K562 (cell line): ENCODE measurements around the gene TIMP2. TPM values are rescaled to one million over a fixed set of nuclear protein-coding genes. Genes with fewer than 3 reads are reported as not detected.

Experiments used
- ATAC-seq: fragments of 200-7000 bp; cut with Tn5 transposase; 3 replicates; pipeline ENCODE4 v1.9.1; 2020; ENCODE audit warnings: moderate library complexity
- BruUV-seq: library from RNA; stranded (reverse); fragments of 400-500 nt; replicated peaks from 2 replicates; lab custom pipeline; 2021; lab: Mats Ljungman, UMichigan
- CTCF ChIA-PET: fragments of 300-600 bp; formaldehyde crosslinking; extraction: SDS; loops from one replicate; lab custom pipeline; 2021; ENCODE audit warnings: low intra/inter-chr PET ratio; lab: Yijun Ruan, JAX
- POLR2A ChIA-PET: fragments of 300-600, 350-650 bp; sonication (Branson Sonifier 250); formaldehyde crosslinking; extraction: SDS; loops from one replicate; lab custom pipeline; 2021; ENCODE audit warnings: antibody characterized with exemption, inconsistent platforms; lab: Yijun Ruan, JAX
- DNase-seq, 4 experiments: peaks; one replicate each; pipeline versions ENCODE4 v3.0.0 to v3.0.0-alpha.2; 2011 to 2018; ENCODE audit warnings: low spot score in 3 of 4, mixed read lengths in 3 of 4; ENCODE audit errors: extremely low read depth in 1 of 4
- FAIRE-seq: peaks from 2 replicates; lab custom pipeline; 2011; peaks lifted over from hg19 to GRCh38; lab: Jason Lieb, UNC
- H2AFZ ChIP-seq: 2 replicates; pipeline ENCODE4 v1.6.0; 2011; ENCODE audit warnings: low read depth, low read length, control low read depth, inconsistent platforms
- H3K27ac ChIP-seq: fragments of 200-600 bp; 3 replicates; pipeline ENCODE4 v1.8.0; 2011; ENCODE audit warnings: low read depth, mild to moderate bottlenecking, control low read depth, inconsistent platforms, low read length, moderate library complexity, mixed read lengths; ENCODE audit errors: extremely low read depth
- H3K27me3 ChIP-seq, 2 experiments: fragments of 300-600 bp in 1 of 2; 2 replicates in 1 of 2; 3 replicates in 1 of 2; pipeline versions ENCODE4 v1.6.0 to v1.8.0; 2011; ENCODE audit warnings: inconsistent platforms in 2 of 2, low read length in 2 of 2, mild to moderate bottlenecking in 1 of 2, mixed read lengths in 1 of 2, moderate library complexity in 1 of 2; ENCODE audit not compliant: control insufficient read depth in 2 of 2, insufficient read depth in 2 of 2
- H3K36me3 ChIP-seq: fragments of 300-600 bp; 3 replicates; pipeline ENCODE4 v1.8.0; 2011; ENCODE audit warnings: mild to moderate bottlenecking, low read length, inconsistent platforms; ENCODE audit not compliant: control insufficient read depth, insufficient read depth
- H3K4me1 ChIP-seq, 2 experiments: fragments of 200-600 bp in 1 of 2; replicated peaks in 1 of 2; 2 replicates in 1 of 2; 3 replicates in 1 of 2; pipeline versions ENCODE4 v1.5.1 to v1.8.0; 2011; ENCODE audit warnings: inconsistent platforms in 2 of 2, low read length in 2 of 2, mild to moderate bottlenecking in 1 of 2, mixed read lengths in 1 of 2, moderate library complexity in 1 of 2; ENCODE audit not compliant: control insufficient read depth in 2 of 2, insufficient read depth in 2 of 2
- H3K4me2 ChIP-seq: 2 replicates; pipeline ENCODE4 v1.6.1; 2011; ENCODE audit warnings: low read length, control low read depth, inconsistent platforms, mixed read lengths; ENCODE audit not compliant: insufficient read depth
- H3K4me3 ChIP-seq: fragments of 200-600 bp; sonication (generic), shearing (Covaris generic); 2 replicates; pipeline ENCODE4 v1.5.1; 2016; ENCODE audit warnings: control low read depth, inconsistent platforms
- H3K79me2 ChIP-seq: fragments of 200-600 bp; 3 replicates; pipeline ENCODE4 v1.8.0; 2011; ENCODE audit warnings: low read length, inconsistent platforms; ENCODE audit not compliant: control insufficient read depth, insufficient read depth
- H3K9ac ChIP-seq, 2 experiments: 2 replicates each; pipeline versions ENCODE4 v1.6.0 to v1.6.1; 2011; ENCODE audit warnings: low read depth in 2 of 2, low read length in 2 of 2, control low read depth in 1 of 2, inconsistent platforms in 1 of 2, mild to moderate bottlenecking in 1 of 2, mixed read lengths in 1 of 2; ENCODE audit not compliant: insufficient read depth in 1 of 2
- H3K9me1 ChIP-seq: one replicate; pipeline ENCODE4 v1.6.0; 2011; ENCODE audit warnings: inconsistent platforms, mild to moderate bottlenecking, low read length, moderate library complexity; ENCODE audit not compliant: control insufficient read depth, insufficient read depth
- H3K9me3 ChIP-seq: replicated peaks from 2 replicates; pipeline ENCODE4 v1.5.1; 2011; ENCODE audit warnings: low read depth, low read length, inconsistent platforms; ENCODE audit not compliant: control insufficient read depth, insufficient read depth
- H4K20me1 ChIP-seq: replicated peaks from 2 replicates; pipeline ENCODE4 v1.6.1; 2011; ENCODE audit warnings: low read length, inconsistent platforms, mixed read lengths; ENCODE audit not compliant: control insufficient read depth, insufficient read depth
- BRCA1 ChIP-seq, 2 experiments: fragments of 450-650 bp in 1 of 2; sonication (generic) in 1 of 2; formaldehyde crosslinking in 1 of 2; IDR thresholded peaks; 2 replicates each; pipeline versions ENCODE4 v1.5.0 to v1.6.1; 2017 to 2020; ENCODE audit warnings: mild to moderate bottlenecking in 1 of 2, missing genetic modification reagents in 1 of 2
- CSDE1 ChIP-seq, 2 experiments: fragments of 450-650 bp; IDR thresholded peaks; 2 replicates each; pipeline ENCODE4 v1.6.1; 2016; ENCODE audit warnings: mild to moderate bottlenecking in 1 of 2
- MCM2 ChIP-seq: fragments of 450-650 bp; IDR thresholded peaks from 2 replicates; pipeline ENCODE4 v1.6.1; 2017; ENCODE audit warnings: low read depth, mild to moderate bottlenecking
- NEUROD1 ChIP-seq: fragments of 150-350 bp; IDR thresholded peaks from 2 replicates; pipeline ENCODE4 v1.6.1; 2014; ENCODE audit warnings: borderline replicate concordance, low read length, low read depth; ENCODE audit not compliant: partially characterized antibody
- POLR3A ChIP-seq: IDR thresholded peaks from 2 replicates; pipeline ENCODE4 v1.6.1; 2011; ENCODE audit warnings: borderline replicate concordance, mild to moderate bottlenecking, moderate library complexity; ENCODE audit not compliant: insufficient read length, insufficient read depth; ENCODE audit errors: extremely low read depth
- PYGO2 ChIP-seq: fragments of 450-650 bp; IDR thresholded peaks from 2 replicates; pipeline ENCODE4 v1.6.1; 2016; ENCODE audit warnings: mild to moderate bottlenecking, missing genetic modification characterization, moderate library complexity, missing compliant biosample characterization
- SMAD3 ChIP-seq: fragments of 450-650 bp; formaldehyde crosslinking; conservative IDR thresholded peaks from 2 replicates; pipeline ENCODE4 v1.4.0; 2020; ENCODE audit warnings: mild to moderate bottlenecking
- SRSF1 ChIP-seq: fragments of 200-400 bp; formaldehyde crosslinking; IDR thresholded peaks from 2 replicates; pipeline ENCODE4 v1.6.1; 2017; ENCODE audit warnings: mild to moderate bottlenecking, low read depth, low read length, moderate library complexity
- STAT5A ChIP-seq: IDR thresholded peaks from 2 replicates; pipeline ENCODE4 v1.6.1; 2012; ENCODE audit warnings: low read length, inconsistent platforms, borderline replicate concordance
- TRIM24 ChIP-seq, 2 experiments: fragments of 450-650 bp; IDR thresholded peaks; 2 replicates each; pipeline ENCODE4 v1.6.1; 2016
- ZBTB34 ChIP-seq: fragments of 250-450 bp; sonication (Bioruptor Pico); IDR thresholded peaks from 2 replicates; pipeline ENCODE4 v1.8.0; 2021; ENCODE audit warnings: mild to moderate bottlenecking, moderate library complexity
- ZNF407 ChIP-seq: fragments of 450-650 bp; IDR thresholded peaks from 2 replicates; pipeline ENCODE4 v1.6.1; 2016; ENCODE audit warnings: low read depth
- ZNF764 ChIP-seq: fragments of 250-450 bp; sonication (Bioruptor Pico); IDR thresholded peaks from 2 replicates; pipeline ENCODE4 v1.4.0; 2020; ENCODE audit warnings: low read depth, mild to moderate bottlenecking, moderate library complexity
- WGBS: fragments of 100-300 bp; shearing (Covaris generic); methylation state at CpG from one replicate; pipeline ENCODE4 v1.1.6; 2016; ENCODE audit warnings: low coverage, mixed read lengths; ENCODE audit not compliant: insufficient coverage; ENCODE audit errors: missing lambda C conversion rate; 5-methylcytosine and 5-hydroxymethylcytosine counted together
- in situ Hi-C: fragments of 300-500 bp; cut with MboI; formaldehyde crosslinking; loops from 4 replicates; pipeline ENCODE4 v1.15.0; 2018; ENCODE audit warnings: inconsistent platforms, mixed read lengths
- intact Hi-C: fragments of 100-400 bp; cut with micrococcal nuclease; formaldehyde crosslinking; loops from 2 replicates; pipeline ENCODE4 v1.14.2; 2022
- polyA plus RNA-seq, 8 experiments: library from polyadenylated mRNA; depleted of rRNA in 4 of 8; stranded (reverse) in 5 of 8; unstranded in 3 of 8; fragments of >200 nt; fragmentation: Nextera tagmentation in 2 of 8; fragmentation: Illumina TruSeq in 1 of 8; extraction: Ambion mirVana in 2 of 8; extraction: Trizol in 1 of 8; gene quantifications; 2 replicates each; pipeline versions ENCODE4 v1.2.1 to v1.2.3, GENCODE V29; 2011 to 2014; ENCODE audit warnings: inconsistent platforms in 1 of 8, missing spikeins in 1 of 8
- total RNA-seq, 7 experiments: library from RNA; depleted of rRNA in 6 of 7; stranded (reverse); fragments of >200 nt in 6 of 7; fragmentation: Illumina TruSeq in 2 of 7; extraction: Trizol in 2 of 7; gene quantifications; 2 replicates each; pipeline versions ENCODE4 v1.2.1 to v1.2.3, GENCODE V29; 2011 to 2021; ENCODE audit warnings: low replicate concordance in 1 of 7

TIMP2 gene
- total and polyA plus RNA-seq, 9 of the 15 experiments (the other 6 are each of a cell fraction or from before 2014, with no cell fraction given) = 0.55 TPM; not detected in 8

GRCh38 chr17:78890498-78890897 is 34.7 kb downstream of the TIMP2 start:
- H3K27me3 ChIP-seq = peaks cover 43 to 85% of the 10 kb centered on the region in 2 experiments
- H4K20me1 ChIP-seq = peaks cover 14% of the 10 kb centered on the region
- H3K36me3 ChIP-seq = no peaks in the 10 kb centered on the region
- no peak overlapping the region for H3K4me2 ChIP-seq
- no peak overlapping the region for H3K9ac ChIP-seq
- no peak overlapping the region for H3K4me3 ChIP-seq
- no peak for FAIRE-seq
- no peak overlapping the region for H2AFZ ChIP-seq
- in situ Hi-C loops (no loop called here), intact Hi-C loops (no loop called here)
- ChIA-PET CTCF (no interaction called here), POLR2A (interaction anchor here (0.6 to 1.9 kb wide), 3 partner anchors 8 to 19 kb away, joined by 3 to 6 read pairs (median 5); no protein-coding TSS in a partner anchor)
- no peaks in the 10 kb centered on the region for H3K9me1 ChIP-seq
- no peaks in the 10 kb centered on the region for H3K4me1 ChIP-seq
- no TSS peak for BruUV-seq
- H3K9me3 ChIP-seq = no peaks in the 10 kb centered on the region; the same call in 1 of the 2 replicates
- H3K79me2 ChIP-seq = no peaks in the 10 kb centered on the region
- no peak for DNase-seq
- ATAC-seq = no peak
- 7% methylated on average over 16 of the region's 16 CpGs for WGBS
- no peak overlapping the region for H3K27ac ChIP-seq
- TF ChIP-seq MCM2 (no peak), STAT5A (no peak), SMAD3 (CRISPR knock-in tag) (no peak), TRIM24 (IDR thresholded peaks at IDR 0.05) (no peak), BRCA1 (IDR thresholded peaks at IDR 0.05) (no peak), BRCA1 (CRISPR knock-in tag; IDR thresholded peaks at IDR 0.05) (no peak), SRSF1 (no peak), CSDE1 (IDR thresholded peaks at IDR 0.05) (no peak), ZNF407 (no peak), PYGO2 (tag) (no peak), ZBTB34 (CRISPR knock-in tag) (no peak), ZNF764 (CRISPR knock-in tag) (no peak), POLR3A (no peak), NEUROD1 (no peak)
